Epithelial cell of esophagus (primary cell): ENCODE results near the gene EVI5L.

ENCODE experiments used
- DNase-seq: peaks from one replicate; pipeline ENCODE4 v3.0.0; 2010; ENCODE audit warnings: low read depth
- H3K4me3 ChIP-seq: 2 replicates; pipeline ENCODE4 v1.5.1; 2011; ENCODE audit warnings: mild to moderate bottlenecking, low read length, control low read depth
- CTCF ChIP-seq: IDR thresholded peaks from 2 replicates; pipeline ENCODE4 v1.5.1; 2011; ENCODE audit warnings: low read depth, mild to moderate bottlenecking, low read length, control low read depth, inconsistent platforms; ENCODE audit not compliant: insufficient read depth; ENCODE audit errors: missing control alignments

Gene EVI5L

GRCh38 chr19:7795555-7796161 is 34.4 kb upstream of the EVI5L start:
- no peak for DNase-seq
- no peak overlapping the region for H3K4me3 ChIP-seq
- no peak for TF ChIP-seq CTCF

- peak; percentile 58 for TF ChIP-seq CTCF
- H3K4me3 ChIP-seq: peak overlapping the region; percentile 6
- peak; percentile 70 for DNase-seq
These were observed 30.2 kb upstream of the EVI5L start for GRCh38 chr19:7799640-7800355.

GRCh38 chr19:7801020-7801570 is 28.9 kb upstream of the EVI5L start:
- H3K4me3 ChIP-seq: no peak overlapping the region
- no peak for TF ChIP-seq CTCF
- no peak for DNase-seq

- H3K4me3 ChIP-seq: no peak overlapping the region
- no peak for TF ChIP-seq CTCF
- no peak for DNase-seq
These were observed 23.8 kb upstream of the EVI5L start for GRCh38 chr19:7806234-7806633.

GRCh38 chr19:7806876-7807275 is 23.1 kb upstream of the EVI5L start:
- TF ChIP-seq CTCF: no peak
- H3K4me3 ChIP-seq: no peak overlapping the region
- peak; percentile 14 for DNase-seq

- TF ChIP-seq CTCF: no peak
- no peak overlapping the region for H3K4me3 ChIP-seq
- no peak for DNase-seq
These were observed 21.9 kb upstream of the EVI5L start for GRCh38 chr19:7808108-7808507.
